Esophagus squamous epithelium (tissue), 4 donors: ENCODE data around the gene FGF18.

Experiments
- POLR2A ChIP-seq, 4 donors: fragments of 450-650 bp; IDR thresholded peaks; one replicate each; pipeline ENCODE4 v1.6.1; 2017; ENCODE audit warnings: antibody characterized with exemption in 4 of 4, mild to moderate bottlenecking in 4 of 4, moderate library complexity in 3 of 4
- TF ChIP-seq, protein P1 (sequence below), 6 experiments: fragments of 450-650 bp in 4 of 6; fragments of 200-600 bp in 2 of 6; sonication (generic) in 2 of 6; IDR thresholded peaks; one replicate each; pipeline ENCODE4 v1.5.1; 2016 to 2019; ENCODE audit warnings: antibody characterized with exemption in 6 of 6, mild to moderate bottlenecking in 4 of 6, moderate library complexity in 4 of 6

DNA sequence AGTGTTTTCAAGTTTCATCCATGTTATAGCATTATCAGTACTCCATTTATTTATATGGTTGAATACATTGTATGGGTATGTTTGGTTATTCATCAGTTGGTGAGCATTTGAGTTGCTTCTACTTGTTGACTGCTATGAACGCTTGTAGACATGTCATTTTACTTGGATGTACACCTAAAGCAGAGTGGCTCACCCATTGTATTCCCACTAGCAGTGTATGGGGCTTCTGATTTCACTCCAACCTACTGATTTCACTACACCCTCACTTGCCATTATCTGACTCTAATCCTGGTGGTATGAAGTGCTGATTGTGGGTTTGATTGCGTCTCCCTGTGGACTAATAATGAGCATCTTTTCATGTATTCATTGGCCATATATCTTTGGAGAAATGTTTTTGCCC is 22.3 kb upstream of the FGF18 start:
- no peak for TF ChIP-seq POLR2A (IDR thresholded peaks at IDR 0.05)
- TF ChIP-seq, protein P1, sequence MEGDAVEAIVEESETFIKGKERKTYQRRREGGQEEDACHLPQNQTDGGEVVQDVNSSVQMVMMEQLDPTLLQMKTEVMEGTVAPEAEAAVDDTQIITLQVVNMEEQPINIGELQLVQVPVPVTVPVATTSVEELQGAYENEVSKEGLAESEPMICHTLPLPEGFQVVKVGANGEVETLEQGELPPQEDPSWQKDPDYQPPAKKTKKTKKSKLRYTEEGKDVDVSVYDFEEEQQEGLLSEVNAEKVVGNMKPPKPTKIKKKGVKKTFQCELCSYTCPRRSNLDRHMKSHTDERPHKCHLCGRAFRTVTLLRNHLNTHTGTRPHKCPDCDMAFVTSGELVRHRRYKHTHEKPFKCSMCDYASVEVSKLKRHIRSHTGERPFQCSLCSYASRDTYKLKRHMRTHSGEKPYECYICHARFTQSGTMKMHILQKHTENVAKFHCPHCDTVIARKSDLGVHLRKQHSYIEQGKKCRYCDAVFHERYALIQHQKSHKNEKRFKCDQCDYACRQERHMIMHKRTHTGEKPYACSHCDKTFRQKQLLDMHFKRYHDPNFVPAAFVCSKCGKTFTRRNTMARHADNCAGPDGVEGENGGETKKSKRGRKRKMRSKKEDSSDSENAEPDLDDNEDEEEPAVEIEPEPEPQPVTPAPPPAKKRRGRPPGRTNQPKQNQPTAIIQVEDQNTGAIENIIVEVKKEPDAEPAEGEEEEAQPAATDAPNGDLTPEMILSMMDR (IDR thresholded peaks at IDR 0.05), result no peak
